GM18508 (cell line): ENCODE data around the gene CSNK2B.

Source experiments
- ATAC-seq: cut with Tn5 transposase; IDR thresholded peaks from one replicate; pipeline ENCODE4 v1.9.1; 2021; ENCODE audit warnings: moderate number of reproducible peaks; ENCODE audit not compliant: insufficient read depth, unreplicated experiment

Gene CSNK2B

DNA sequence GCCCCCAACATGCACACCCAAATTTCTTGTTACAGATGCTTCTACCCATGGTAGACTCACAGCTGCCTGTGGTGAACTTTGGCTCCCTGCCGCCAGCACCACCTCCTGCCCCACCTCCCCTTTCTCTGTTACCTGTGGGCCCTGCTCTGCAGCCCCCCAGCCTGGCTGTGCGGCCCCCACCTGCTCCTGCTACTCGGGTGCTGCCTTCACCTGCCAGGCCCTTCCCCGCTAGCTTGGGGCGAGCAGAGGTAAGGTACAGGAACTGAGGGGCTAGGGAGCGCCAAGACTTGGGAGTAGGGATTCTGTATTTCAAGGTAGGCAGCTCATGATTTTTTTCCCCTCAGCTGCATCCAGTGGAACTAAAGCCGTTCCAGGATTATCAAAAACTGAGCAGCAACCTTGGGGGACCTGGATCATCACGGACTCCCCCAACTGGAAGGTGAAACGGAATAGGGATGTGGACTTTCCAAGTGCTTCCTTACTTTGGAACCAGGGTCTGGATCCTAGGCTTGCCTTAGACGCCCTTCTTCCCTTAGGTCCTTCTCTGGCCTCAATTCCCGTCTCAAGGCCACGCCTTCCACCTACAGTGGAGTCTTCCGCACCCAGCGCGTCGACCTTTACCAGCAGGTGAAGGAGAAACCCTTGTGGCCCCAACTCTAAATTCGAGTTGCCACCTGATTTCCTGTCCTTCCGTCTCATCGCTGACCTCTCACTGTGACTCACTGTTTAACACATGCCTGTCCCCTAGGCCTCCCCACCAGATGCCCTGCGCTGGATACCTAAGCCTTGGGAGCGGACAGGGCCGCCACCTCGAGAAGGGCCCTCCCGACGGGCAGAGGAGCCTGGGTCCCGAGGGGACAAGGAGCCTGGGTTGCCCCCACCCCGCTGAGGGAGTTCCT, 28.9 kb upstream of the CSNK2B start:
- no peak for ATAC-seq

DNA sequence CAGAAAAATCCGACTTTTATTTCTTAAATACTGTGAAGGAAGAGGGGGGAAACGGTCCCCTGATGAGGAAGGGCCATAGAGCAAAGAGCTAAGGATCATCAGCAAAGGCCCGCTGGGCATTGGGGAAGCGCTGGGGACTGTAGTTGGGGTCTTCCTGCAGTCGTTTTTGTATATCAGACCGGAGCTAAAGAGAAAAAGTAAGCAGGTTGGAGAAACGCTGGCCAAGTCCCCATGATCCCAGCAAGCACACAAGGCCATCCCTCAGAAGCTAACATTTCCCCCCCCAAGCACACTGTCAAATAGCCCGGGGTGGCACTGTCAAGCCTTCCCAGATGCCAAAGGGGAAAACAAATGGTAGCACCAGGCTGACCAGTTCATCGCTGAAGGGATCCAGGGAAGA, 26.8 kb upstream of the CSNK2B start:
- ATAC-seq: no peak

DNA sequence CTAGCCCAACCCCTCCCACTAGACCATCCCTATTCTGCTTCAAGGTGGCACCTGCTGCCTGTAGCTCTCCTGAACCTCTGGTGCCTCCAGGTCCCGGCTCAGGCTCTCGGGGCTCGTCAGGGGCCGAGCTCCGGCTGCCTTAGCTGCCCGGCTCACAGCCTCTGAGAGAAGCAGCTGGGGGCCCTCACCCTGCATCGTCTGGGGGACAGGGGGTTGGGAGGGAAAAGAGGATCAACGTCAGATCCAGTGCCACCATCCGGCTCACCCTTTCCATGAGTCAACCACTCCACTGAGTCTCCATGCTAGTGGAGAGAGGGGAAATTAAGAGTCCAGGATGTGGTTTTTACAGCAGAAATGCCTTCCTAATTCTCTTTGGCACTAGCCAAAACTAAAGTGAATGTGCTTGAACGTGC, 26.4 kb upstream of the CSNK2B start:
- no peak for ATAC-seq

DNA sequence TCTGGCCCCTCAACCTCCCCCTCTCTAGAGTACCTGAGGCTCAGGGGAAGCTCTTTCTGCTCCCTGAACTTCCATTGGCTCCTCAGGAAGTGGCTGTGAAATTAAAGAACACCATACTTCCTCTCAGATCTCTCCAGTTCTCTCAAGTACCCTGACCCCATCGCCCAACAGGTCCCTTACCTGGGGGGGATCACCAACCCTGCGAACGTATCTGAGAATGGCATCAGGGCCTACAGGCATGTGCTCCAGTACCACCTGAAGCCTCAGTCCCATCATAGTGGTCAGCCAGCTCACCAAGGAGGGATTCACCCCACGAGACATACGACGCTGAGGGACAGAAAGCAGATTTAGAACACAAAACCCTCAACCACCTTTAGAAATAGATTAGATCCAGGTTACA, 25.3 kb upstream of the CSNK2B start:
- no peak for ATAC-seq

DNA sequence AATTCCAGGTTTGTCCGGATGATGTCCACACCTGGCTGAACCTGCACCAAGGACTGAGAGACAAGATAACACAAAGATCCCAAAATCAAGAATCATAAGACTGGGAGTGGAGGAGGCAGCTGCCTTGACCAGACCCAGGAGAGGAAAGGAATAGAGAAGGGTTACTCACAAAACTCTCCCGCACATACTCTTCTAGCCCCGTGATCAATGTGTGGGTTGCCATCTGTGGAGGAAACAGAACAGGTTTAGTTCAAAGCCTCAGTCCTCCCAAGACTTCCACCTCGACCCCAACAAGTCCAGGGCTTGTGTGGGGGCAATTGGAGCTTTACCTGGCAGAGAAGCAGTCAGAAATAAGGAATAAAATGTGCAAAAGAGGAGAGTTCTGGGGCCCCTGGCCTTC, 24.5 kb upstream of the CSNK2B start:
- ATAC-seq: no peak

DNA sequence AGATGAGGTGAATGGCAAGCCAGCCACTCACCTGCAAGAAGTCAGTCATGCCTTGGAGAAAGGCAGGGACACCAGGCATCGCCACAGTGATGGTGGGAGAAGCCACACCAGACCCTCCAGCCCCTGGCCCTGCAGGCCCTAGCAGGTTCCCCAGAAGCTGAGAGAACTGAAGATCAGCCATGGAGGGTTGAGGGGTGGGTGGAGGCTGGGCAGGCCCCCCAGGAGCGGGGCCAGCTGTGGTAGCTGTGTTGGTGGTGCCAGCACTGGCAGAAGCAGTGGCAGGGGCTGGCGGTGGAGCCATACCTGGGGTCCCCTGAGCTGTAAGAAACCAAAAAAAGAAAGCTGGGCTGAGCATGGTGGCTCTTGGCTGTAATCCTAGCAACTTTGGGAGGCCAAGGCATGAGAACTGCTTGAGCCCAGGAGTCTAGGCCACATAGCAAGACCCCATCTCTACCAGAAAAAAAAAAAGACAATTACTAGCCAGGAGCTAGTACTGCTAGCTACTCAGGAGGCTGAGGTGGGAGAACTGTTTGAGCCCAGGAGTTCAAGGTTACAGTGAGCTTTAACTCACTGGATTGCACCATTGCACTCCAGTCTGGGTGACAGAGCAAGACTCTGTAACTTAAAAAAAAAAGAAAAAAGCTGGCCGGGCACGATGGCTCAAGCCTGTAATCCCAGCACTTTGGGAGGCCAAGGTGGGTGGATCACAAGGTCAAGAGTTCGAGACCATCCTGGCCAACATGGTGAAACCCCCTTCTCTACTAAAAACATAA, 22.9 kb upstream of the CSNK2B start:
- no peak for ATAC-seq

DNA sequence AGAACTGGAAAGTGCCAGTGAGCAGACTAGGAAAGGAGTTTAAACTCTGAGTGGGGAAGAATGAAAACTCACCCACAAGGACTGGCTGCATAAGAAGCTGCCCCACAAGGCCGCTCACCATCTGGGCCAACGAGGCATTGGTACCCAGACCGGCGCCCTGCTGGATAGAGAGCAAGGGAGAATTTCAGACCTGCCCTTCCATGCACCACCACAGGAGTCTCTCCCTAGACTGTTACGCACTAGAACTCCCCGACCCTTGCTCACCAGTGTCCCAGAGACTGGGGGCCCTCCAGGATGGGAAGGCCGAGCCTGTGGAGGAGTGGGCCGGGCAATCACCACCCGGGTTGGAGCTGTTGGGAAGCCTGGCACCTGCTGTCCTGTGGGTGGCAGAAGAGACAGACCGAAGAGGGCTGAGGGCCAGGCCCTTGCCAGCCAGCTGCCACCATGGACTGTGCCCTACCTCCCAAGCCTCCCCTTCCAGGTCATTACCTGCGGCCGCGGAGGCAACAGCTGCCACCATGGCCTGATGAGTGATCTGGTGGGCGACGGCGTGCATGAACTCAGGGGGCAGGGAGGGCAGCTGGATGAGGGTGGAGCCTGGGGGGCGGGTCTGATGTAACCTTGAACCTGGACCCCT, 21.9 kb upstream of the CSNK2B start:
- no peak for ATAC-seq

DNA sequence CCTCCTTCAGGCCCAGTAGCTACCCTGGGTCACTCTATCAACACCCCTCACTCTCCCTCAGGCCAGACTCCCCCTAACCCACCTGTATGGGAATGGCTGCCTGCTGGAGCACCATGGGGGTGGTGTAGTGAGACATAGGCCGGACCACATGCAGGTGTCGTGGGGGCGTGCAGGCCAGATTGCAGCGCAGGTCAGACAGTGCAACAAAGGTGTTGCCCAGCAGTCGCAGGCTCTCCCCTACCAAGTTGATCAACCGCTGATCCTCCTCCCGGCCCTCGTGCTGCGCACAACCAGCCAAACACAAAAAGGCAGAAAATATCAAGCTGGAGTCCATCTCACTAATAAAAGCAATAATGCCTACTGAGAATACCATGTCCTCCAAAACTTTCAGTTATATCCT, 20.6 kb upstream of the CSNK2B start:
- ATAC-seq: no peak

DNA sequence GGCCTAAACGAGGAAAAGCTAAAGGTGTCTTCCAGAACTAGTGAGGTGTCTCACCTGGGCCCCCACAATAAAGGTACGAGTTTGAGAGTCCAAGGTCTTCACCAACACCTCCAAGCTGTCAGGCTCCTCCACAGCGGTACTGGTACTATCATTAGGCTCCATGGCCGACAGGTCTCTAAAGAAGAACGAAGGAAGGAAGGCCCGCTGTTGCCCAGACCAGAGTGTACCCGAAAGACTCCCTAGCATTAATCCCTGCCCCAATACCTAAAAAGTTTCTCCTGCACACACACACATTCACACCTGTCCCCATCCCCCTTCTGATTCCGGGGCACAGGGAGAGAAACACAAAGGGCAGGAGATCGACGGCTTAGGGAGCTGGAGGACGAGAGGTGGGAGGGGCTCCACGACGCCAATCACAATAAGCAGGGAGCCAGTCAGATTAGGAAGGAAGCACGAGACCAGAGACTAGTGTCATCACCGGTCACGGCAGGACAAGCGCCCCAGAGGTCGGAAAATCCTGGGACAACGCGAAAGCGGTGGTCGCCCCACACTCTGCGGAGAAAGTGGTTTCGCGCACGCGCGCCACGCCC, 14.2 kb upstream of the CSNK2B start:
- no peak for ATAC-seq

DNA sequence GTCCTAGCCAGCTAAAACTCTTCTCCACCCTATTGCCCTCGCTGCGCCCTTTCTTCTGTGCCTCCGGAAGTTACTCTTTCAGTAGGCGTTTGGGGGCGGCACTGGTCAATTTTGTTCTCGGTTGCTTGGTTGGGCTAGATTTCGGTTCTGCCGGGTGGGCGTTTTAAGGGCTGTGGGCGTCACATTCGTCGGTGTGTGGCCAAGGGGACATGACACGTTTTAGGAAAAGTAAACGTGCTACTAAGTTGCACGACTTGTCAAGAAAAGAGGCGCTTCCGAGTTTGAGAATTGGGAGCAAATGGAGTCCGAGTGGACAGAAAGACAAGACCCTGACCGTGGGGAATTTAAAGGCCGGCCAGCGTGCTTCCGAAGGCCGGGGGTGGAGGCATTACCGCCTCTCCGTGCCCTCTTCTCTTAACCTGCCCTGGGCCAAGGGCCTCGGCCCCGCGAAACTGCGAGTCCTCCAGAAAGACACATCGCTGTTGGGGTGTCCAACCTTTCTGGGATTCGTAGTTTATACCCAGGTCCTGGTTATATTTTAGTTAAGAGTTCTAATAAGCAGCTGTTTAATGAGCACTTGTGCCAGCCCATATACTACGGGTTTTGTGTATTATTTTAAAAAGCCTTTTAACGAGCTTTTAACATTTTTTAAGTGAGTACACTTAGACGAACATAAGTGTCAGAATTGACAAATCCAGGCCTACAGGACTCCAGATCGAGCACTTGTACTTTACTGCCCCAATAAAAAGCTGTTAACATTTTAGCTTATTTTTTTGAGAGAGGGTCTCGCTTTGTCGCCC, 12.8 kb upstream of the CSNK2B start:
- peak; percentile 33 for ATAC-seq

DNA sequence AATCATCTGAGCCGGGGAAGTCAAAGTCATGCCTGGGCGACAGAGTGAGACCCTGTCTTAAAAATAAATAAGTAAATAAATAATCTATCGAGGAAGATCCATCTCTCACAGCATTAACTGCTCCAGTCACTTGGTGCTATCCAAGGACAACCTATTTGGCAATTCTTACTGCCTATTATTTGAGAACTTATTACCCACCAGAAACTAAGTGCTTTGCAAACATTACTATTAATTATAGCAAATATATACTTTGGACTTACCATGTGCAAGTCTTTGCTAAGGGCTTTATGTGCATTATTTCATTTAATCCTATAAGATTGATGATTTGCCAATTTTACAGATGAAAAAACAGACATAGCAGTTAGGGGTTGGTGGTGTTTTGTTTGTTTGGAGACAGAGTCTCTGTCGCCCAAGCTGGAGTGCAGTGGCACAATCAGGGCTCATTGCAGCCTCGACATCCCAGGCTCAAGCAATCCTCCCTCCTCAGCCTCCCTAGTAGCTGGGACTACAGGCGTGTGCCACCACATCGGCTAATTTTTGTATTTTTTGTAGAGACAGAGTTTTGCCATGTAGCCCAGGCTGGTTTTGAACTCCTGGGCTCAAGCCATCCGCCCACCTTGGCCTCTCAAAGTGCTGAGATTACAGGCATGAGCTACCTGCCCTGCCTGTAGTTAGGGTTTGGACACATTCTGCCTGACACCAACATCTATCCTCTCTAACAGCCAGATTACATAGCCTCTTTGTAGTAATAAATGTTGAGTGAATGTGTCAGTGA, 11.1 kb upstream of the CSNK2B start:
- no peak for ATAC-seq

DNA sequence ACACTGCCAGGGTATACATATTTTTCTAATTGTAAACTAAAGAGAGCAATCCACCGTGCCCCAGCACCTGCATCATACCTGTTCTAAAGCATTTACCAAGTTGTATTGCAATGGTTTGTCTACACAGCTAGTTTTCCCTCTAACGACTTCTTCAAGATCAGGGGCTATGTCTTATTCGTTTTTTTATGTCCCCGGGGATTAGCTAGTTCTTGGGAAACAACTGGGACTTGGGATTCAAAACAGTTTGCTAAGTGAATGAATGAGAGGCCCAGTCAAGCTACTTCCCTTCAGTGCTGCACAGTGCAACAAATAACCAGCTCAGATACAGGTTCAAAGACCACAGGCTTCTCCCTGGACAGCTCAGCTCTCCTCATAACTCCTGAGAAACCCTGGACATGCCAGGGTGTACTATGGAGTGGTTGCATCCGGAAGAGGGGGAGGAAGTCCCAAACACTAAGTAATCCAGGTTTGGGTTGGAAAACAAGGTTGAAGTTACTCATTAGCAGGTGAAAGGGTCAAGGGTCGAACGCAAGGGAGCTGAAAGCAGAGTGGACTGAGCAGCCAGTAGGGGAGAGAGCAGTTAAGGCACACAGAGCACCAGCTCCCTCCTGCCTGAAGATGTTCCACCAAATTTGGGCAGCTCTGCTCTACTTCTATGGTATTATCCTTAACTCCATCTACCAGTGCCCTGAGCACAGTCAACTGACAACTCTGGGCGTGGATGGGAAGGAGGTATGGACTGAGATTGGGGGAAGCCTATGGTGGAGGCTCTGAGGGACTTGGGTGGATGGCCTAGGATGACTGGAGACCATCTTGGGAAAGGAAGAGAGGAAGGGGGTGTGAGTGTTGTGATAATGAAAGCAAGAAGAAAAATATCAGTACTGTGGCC, 10.3 kb upstream of the CSNK2B start, which contains the start of gene APOM:
TSS of gene APOM (plus strand) at position 546 of the 889 bp plus-strand sequence. CDS start at position 619, 73 bp downstream.
- no peak for ATAC-seq

DNA sequence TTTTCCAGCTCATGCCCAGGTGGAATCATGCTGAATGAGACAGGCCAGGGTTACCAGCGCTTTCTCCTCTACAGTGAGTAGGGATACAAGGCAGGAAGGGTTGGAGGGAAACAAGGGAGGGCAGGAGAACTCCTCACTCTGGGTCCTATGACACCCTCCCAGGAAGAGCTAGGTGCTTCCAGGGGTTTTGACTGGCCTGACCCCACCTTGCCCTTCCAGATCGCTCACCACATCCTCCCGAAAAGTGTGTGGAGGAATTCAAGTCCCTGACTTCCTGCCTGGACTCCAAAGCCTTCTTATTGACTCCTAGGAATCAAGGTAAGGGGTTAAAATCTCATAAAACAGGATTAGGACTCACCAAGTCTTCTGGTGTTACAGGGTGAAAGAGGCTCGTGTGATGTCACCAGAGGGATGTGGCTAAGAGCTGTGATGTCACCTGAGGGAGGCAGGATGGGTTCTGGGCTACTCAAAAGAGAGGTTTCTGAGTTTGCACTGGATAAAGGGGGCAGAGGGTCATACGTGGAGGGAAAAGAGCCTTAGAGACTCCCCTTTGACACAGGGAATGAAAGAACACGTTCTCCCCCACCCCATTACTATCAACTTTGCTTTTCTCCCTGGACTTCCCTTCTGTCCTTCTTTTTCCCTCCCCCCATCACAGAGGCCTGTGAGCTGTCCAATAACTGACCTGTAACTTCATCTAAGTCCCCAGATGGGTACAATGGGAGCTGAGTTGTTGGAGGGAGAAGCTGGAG, 8.3 kb upstream of the CSNK2B start:
- ATAC-seq: no peak

DNA sequence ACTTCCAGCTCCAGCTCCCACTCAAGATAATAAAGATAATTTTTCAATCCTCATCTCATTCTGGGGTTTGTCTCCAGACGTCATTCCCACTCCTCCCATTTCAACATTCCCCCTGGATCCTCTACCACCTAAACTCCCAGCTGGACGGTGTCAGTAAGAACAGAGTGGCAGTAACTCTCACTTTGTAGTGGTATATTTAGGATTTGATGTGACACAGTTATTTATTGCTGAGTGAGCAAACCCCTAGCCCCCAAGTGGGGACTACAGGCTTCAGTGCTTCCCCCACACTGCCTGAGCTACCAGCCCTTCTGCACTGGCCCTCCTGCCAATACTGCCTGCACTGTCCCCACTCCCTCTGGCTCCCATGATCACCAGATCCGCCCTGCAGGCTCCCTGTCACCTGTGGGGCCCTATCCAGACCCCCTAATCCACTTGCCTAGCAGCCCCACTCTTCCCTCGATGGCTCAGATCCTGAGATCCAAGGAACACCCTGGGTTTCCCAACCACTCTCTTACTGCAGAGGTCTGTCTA, 7.7 kb upstream of the CSNK2B start:
- ATAC-seq: no peak

DNA sequence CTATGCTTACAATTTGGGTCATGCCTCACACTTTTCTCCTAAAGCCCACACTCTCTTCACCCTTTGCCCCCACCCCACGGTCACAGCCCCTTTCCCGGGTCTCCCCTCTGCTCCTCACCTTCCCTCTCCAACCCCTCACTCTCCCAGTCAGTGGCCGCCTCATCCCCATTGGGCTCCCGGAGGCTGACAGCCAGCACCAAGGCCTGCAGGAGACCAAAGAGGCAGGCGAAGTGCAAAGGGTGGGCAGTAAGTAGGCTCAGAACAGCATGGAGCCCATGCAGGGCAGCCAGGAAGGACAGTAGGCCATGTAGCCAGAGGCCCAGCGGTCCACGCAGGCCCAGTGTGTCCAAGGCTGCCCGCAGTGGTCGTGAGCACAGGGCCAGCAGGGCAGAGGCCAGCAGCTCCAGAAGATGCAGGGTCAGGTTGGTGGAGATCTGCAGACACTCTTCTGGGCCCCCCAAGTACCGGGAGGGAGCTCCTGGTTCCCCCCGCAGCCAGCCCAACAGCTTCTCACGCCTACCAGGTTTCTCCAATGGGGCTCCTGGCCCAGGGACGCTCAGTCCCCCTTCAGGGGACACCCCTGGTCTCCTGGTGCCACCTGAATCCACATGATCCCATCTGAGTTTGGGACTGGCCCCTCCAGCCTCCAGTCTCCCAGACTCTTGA, 6.8 kb upstream of the CSNK2B start:
- ATAC-seq: no peak

DNA sequence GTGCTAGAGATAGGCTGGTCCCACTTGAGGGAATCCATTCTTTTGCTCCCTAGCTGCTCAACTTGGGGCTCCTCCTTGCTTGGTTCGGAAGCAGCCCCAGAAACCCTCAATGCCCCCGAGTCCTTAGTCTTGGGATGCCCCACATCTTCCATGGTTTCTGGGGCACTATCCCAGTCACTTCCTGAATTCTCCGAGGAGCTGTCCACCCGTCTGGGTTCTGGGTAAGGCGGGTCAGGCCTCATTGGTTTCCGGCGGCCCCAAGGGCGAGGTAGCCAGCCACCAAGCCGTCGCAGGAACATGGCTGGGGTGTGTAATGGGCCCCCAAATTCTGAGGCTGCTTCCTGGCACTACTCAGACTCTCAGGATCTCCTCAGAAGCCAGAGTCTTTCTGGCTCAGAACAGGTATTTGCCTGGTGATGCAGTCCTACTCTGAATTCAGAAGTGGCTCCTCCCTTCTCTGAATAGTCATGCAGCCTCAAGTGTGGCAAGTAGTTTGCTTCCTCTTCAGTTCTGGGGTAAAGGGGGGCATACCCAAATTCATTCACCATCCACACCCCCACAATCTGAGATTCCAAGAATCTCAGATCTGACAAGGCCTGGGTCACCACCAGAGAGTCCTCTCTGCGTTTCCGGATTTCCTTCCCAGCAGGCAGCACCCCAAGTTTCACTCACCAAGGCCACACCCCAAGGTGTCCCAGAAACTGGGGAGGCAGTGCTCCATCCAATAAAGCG, 6.1 kb upstream of the CSNK2B start:
- no peak for ATAC-seq
